ENCODE data around the gene RHOH. TPM values are rescaled to one million over a fixed set of nuclear protein-coding genes. Genes with fewer than 3 reads are reported as not detected.

The RHOH gene
- total RNA-seq, 1 donor from 2014 or later = 0.29 TPM

GRCh38 chr4:40225497-40225896, 28.7 kb downstream of the RHOH start:
- Mint-ChIP-seq H3K4me1 (peaks cover 5% of the 10 kb centered on the region), H3K9me3 (peaks cover 17% of the 10 kb centered on the region), H3K27ac (no peak overlapping the region), H3K4me3 (no peak overlapping the region), H3K36me3 (no peaks in the 10 kb centered on the region), H3K27me3 (ENCODE audit: low read depth) (no peaks in the 10 kb centered on the region)
- DNase-seq (ENCODE audit: low spot score in 2 of 2, unreplicated experiment in 2 of 2) = no peak
- no peak for TF ChIP-seq CTCF (IDR thresholded peaks at IDR 0.05; ENCODE audit: unreplicated experiment)

GRCh38 chr4:40227284-40227683, 30.5 kb downstream of the RHOH start:
- H3K27me3 Mint-ChIP-seq (ENCODE audit: low read depth) = no peaks in the 10 kb centered on the region
- peaks cover 8% of the 10 kb centered on the region for H3K9me3 Mint-ChIP-seq
- no peak overlapping the region for H3K27ac Mint-ChIP-seq
- peaks cover 5% of the 10 kb centered on the region for H3K4me1 Mint-ChIP-seq
- DNase-seq (ENCODE audit: low spot score in 2 of 2, unreplicated experiment in 2 of 2) = no peak
- H3K4me3 Mint-ChIP-seq = no peak overlapping the region
- TF ChIP-seq CTCF (IDR thresholded peaks at IDR 0.05; ENCODE audit: unreplicated experiment) = no peak
- no peaks in the 10 kb centered on the region for H3K36me3 Mint-ChIP-seq

GRCh38 chr4:40228497-40229365, 31.9 kb downstream of the RHOH start:
- TF ChIP-seq CTCF (IDR thresholded peaks at IDR 0.05; ENCODE audit: unreplicated experiment) = no peak
- Mint-ChIP-seq H3K27ac (no peak overlapping the region), H3K4me3 (no peak overlapping the region), H3K9me3 (peaks cover 4% of the 10 kb centered on the region), H3K36me3 (no peaks in the 10 kb centered on the region), H3K4me1 (peaks cover 5% of the 10 kb centered on the region), H3K27me3 (ENCODE audit: low read depth) (no peaks in the 10 kb centered on the region)
- DNase-seq (ENCODE audit: low spot score in 2 of 2, unreplicated experiment in 2 of 2) = no peak

GRCh38 chr4:40231316-40231863, 34.6 kb downstream of the RHOH start:
- no peaks in the 10 kb centered on the region for H3K36me3 Mint-ChIP-seq
- no peak overlapping the region for H3K27ac Mint-ChIP-seq
- H3K4me3 Mint-ChIP-seq = no peak overlapping the region
- peaks cover 4% of the 10 kb centered on the region for H3K9me3 Mint-ChIP-seq
- H3K4me1 Mint-ChIP-seq = peaks cover 3% of the 10 kb centered on the region
- H3K27me3 Mint-ChIP-seq (ENCODE audit: low read depth) = no peaks in the 10 kb centered on the region
- no peak for DNase-seq (ENCODE audit: low spot score in 2 of 2, unreplicated experiment in 2 of 2)
- no peak for TF ChIP-seq CTCF (IDR thresholded peaks at IDR 0.05; ENCODE audit: unreplicated experiment)

GRCh38 chr4:40232610-40233009, 35.8 kb downstream of the RHOH start:
- H3K36me3 Mint-ChIP-seq = no peaks in the 10 kb centered on the region
- no peak for TF ChIP-seq CTCF (IDR thresholded peaks at IDR 0.05; ENCODE audit: unreplicated experiment)
- H3K27ac Mint-ChIP-seq = no peak overlapping the region
- H3K27me3 Mint-ChIP-seq (ENCODE audit: low read depth) = no peaks in the 10 kb centered on the region
- peaks cover 4% of the 10 kb centered on the region for H3K9me3 Mint-ChIP-seq
- H3K4me1 Mint-ChIP-seq = no peaks in the 10 kb centered on the region
- DNase-seq (ENCODE audit: low spot score in 2 of 2, unreplicated experiment in 2 of 2) = no peak
- no peak overlapping the region for H3K4me3 Mint-ChIP-seq
